ENCODE data around the gene CERKL.
"Not testable (repeated sequence)": the region's sequence is repeated elsewhere in the genome, so short reads cannot be mapped to it uniquely, and the experiment has no call there.

Gene CERKL

GRCh38 chr2:181656450-181657291, at the start of gene CERKL:
CERKL (minus strand) TSS chr2:181657105; CDS start chr2:181657006, 99 bp downstream.
- DNase-seq (ENCODE audit: insufficient read length, low spot score) = peak; percentile 70
- peak; percentile 8 for TF ChIP-seq POLR2A (IDR thresholded peaks at IDR 0.05; ENCODE audit: low read depth, low read length)
- peak; percentile 75 for FAIRE-seq

DNA sequence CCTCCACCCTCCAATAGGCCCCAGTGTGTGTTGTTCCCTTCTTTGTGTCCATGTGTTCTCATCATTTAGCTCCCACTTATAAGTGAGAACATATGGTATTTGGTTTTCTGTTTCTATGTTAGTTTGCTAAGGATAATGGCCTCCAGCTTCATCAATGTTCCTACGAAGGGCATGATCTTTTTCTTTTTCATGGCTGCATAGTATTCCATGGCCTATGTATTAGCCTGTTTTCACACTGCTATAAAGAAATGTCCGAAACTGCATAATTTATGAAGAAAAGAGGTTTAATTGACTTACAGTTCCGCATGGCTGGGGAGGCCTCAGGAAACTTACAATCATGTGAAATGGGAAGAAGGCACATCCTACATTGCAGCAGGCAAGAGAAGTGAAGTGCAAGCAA, 45.6 kb upstream of the CERKL start:
- FAIRE-seq; DNase-seq (ENCODE audit: insufficient read length, low spot score): not testable (repeated sequence)

GRCh38 chr2:181698223-181698622, 41.3 kb upstream of the CERKL start:
- FAIRE-seq = no peak
- TF ChIP-seq POLR2A (IDR thresholded peaks at IDR 0.05; ENCODE audit: low read depth, low read length) = no peak
- no peak for DNase-seq (ENCODE audit: insufficient read length, low spot score)

DNA sequence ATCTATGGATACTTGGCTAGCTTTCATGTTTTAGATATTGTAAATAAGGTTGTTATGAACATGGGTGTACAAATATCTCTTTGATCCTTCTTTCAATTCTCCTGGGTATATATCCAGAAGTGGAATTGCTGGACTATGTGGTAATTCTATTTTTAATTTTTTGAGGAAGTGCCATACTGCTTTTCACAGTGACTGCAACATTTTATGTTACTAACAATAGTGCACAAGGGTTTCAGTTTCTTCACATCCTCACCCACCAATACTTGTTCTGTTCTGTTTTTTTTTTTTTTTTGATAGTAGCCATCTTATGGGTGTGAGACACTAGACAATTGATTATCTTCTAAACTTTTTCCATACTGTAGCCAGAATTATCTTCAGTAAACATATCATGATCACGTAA, 40.7 kb upstream of the CERKL start:
- no peak for TF ChIP-seq POLR2A (IDR thresholded peaks at IDR 0.05; ENCODE audit: low read depth, low read length)
- DNase-seq (ENCODE audit: insufficient read length, low spot score) (no peak), FAIRE-seq (no peak)

- no peak for TF ChIP-seq POLR2A (IDR thresholded peaks at IDR 0.05; ENCODE audit: low read depth, low read length)
These were observed 40.2 kb upstream of the CERKL start for GRCh38 chr2:181697126-181697525.

DNA sequence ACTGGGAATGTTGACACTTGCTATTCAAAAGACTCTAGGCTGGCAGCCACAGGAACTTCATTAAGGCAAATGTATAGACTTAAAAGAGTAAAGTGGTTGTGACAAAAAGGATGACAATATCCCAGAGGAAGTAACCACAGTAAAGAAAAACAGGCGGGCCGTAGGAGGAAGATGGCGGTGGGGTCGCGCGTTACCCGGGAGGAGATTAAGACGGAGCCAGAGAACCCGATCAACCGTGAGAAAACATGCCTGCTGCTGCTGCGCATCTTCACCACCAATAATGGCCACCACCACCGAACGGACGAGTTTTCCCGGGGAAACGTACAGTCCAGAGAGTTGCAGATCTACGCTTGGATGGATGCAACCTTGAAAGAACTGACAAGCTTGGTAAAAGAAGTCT, 37.4 kb upstream of the CERKL start:
- no peak for FAIRE-seq
- DNase-seq (ENCODE audit: insufficient read length, low spot score) = no peak
- no peak for TF ChIP-seq POLR2A (IDR thresholded peaks at IDR 0.05; ENCODE audit: low read depth, low read length)

More at GRCh38 chr2:181697126-181697525, 40.2 kb upstream of the CERKL start:
- no peak for FAIRE-seq
- DNase-seq (ENCODE audit: insufficient read length, low spot score) = no peak

DNA sequence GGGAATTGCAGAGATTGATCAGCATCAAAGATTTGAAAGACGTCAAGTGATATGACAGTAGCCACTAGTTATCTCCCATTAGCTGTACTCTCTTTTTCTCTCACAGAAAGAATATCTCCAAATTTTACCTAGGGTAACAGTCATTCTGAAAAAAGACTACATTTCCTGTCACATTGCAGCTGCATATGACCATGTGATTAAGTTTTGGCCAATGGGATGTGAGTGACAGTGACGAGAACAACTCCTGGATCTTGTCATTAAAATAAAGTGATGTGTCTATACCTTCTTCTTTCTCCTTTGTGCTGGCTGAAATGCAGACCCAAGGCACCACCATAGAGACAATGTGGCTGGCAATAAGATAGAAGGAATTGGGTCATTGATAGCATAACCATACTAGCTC, 34.0 kb upstream of the CERKL start:
- no peak for TF ChIP-seq POLR2A (IDR thresholded peaks at IDR 0.05; ENCODE audit: low read depth, low read length)
- DNase-seq (ENCODE audit: insufficient read length, low spot score) (no peak), FAIRE-seq (no peak)

DNA sequence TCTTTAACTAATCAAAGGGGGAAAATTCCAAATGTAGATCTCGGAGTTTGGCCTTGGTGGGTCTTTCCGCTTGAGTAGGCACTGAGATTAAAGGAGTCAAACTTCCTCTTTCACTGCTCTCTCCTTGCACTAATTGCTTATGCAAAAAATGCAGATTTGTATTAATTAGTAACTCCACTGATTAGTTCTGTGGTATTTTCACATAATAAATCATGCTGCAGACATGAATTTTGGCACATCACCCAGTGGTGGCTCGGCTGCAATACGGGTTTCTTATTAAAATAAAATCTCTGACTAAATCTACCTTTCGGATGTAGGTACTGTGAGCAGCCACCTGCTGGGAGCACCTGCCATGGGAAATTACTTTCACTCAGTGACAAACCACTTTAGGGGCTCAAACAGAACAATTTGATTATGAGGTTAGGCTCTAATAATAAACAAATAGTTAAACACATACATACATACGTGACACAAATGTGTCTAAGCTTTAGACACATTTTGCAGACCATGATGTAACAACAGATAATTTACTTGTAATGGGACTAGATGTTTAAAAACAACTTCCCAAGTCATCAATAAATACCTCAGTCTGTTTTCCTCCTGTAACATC, 29.8 kb upstream of the CERKL start:
- TF ChIP-seq POLR2A (IDR thresholded peaks at IDR 0.05; ENCODE audit: low read depth, low read length) = no peak
- DNase-seq (ENCODE audit: insufficient read length, low spot score) (no peak), FAIRE-seq (peak; percentile 6)

- DNase-seq (ENCODE audit: insufficient read length, low spot score) (no peak), FAIRE-seq (no peak)
- TF ChIP-seq POLR2A (IDR thresholded peaks at IDR 0.05; ENCODE audit: low read depth, low read length) = no peak
These were observed 28.3 kb upstream of the CERKL start for GRCh38 chr2:181685150-181685688.

- DNase-seq (ENCODE audit: insufficient read length, low spot score) (no peak), FAIRE-seq (no peak)
- no peak for TF ChIP-seq POLR2A (IDR thresholded peaks at IDR 0.05; ENCODE audit: low read depth, low read length)
These were observed 27.7 kb upstream of the CERKL start for GRCh38 chr2:181684454-181685149.

- FAIRE-seq (no peak), DNase-seq (ENCODE audit: insufficient read length, low spot score) (peak; percentile 79)
- TF ChIP-seq POLR2A (IDR thresholded peaks at IDR 0.05; ENCODE audit: low read depth, low read length) = no peak
These were observed 26.9 kb upstream of the CERKL start for GRCh38 chr2:181683518-181684453.

DNA sequence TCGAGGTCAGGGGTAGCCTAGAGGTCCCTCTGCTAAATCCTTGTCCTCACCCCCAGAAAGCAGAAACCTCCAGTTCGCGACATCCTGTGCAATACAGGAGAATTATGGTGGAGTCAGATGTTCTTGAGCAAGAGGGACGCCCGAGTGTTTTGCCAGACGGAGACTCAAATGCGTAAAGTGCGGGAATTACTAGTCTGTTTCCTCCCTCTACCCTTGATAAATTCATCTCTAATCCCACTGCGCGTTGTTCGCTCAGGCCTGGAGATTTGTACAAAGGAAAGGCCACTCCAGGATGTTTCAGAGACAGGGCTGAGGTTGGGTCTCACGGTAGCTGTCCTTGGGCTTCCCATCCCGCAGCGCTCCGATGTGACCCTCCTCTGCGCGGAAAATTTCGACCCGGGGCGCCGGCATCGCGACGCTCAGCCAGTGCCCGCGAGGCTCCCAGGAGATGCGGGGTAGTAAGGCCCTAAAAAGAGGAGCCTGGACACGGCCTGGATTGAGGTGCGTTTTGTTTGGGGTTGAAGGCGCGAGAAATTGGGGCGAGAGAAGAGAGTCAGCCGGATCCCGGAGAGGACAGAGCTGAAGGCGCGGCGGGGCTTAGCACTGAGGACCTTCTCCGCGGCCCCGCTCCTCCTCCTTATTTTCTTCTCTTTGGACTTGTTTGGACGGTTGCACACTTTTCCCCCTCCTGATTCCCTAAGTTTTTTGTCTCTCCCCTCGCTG, 26.1 kb upstream of the CERKL start:
- no peak for FAIRE-seq
- no peak for DNase-seq (ENCODE audit: insufficient read length, low spot score)
- no peak for TF ChIP-seq POLR2A (IDR thresholded peaks at IDR 0.05; ENCODE audit: low read depth, low read length)

Measured in H54 (cell line).